Activated CD8-positive, alpha-beta memory T cell treated with anti-CD3 and anti-CD28 coated beads for 1 hour (primary cell): ENCODE data around the gene UMODL1.

Experiments
- DNase-seq, 2 donors: peaks; one replicate each; pipeline ENCODE4 v3.0.0-alpha.2; 2020; ENCODE audit warnings: low read depth in 1 of 2; ENCODE audit errors: extremely low read depth in 1 of 2

UMODL1 gene

GRCh38 chr21:42186591-42186990 is 115.5 kb downstream of the UMODL1 start:
- no peak for DNase-seq

- DNase-seq, result peak; percentile 58 to 62
Measured at GRCh38 chr21:42187976-42188653, 117.0 kb downstream of the UMODL1 start.

- no peak for DNase-seq
Measured at GRCh38 chr21:42188663-42189062, 117.5 kb downstream of the UMODL1 start.

- no peak for DNase-seq
Measured at GRCh38 chr21:42189431-42189830, 118.3 kb downstream of the UMODL1 start.

GRCh38 chr21:42189860-42190485 is 118.9 kb downstream of the UMODL1 start:
- no peak for DNase-seq

- no peak for DNase-seq
Measured at GRCh38 chr21:42190486-42190863, 119.4 kb downstream of the UMODL1 start.

- no peak for DNase-seq
Measured at GRCh38 chr21:42191064-42191463, 119.9 kb downstream of the UMODL1 start.

- no peak for DNase-seq
Measured at GRCh38 chr21:42191696-42192595, 120.8 kb downstream of the UMODL1 start.
